GM18870 (cell line): Measurements from ENCODE around the gene MUC5AC.
"Not testable (repeated sequence)": the region's sequence is repeated elsewhere in the genome, so short reads cannot be mapped to it uniquely, and the experiment has no call there.

Experiments used
- ATAC-seq: cut with Tn5 transposase; IDR thresholded peaks from one replicate; pipeline ENCODE4 v1.9.1; 2021; ENCODE audit warnings: moderate library complexity; ENCODE audit not compliant: unreplicated experiment

Gene MUC5AC

DNA sequence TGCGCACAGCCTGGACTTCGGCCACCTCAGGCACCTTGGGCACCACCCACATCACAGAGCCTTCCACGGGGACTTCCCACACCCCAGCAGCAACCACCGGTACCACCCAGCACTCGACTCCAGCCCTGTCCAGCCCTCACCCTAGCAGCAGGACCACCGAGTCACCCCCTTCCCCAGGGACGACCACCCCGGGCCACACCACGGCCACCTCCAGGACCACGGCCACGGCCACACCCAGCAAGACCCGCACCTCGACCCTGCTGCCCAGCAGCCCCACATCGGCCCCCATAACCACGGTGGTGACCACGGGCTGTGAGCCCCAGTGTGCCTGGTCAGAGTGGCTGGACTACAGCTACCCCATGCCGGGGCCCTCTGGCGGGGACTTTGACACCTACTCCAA is 91.2 kb downstream of the MUC5AC start:
- not testable (repeated sequence) for ATAC-seq

DNA sequence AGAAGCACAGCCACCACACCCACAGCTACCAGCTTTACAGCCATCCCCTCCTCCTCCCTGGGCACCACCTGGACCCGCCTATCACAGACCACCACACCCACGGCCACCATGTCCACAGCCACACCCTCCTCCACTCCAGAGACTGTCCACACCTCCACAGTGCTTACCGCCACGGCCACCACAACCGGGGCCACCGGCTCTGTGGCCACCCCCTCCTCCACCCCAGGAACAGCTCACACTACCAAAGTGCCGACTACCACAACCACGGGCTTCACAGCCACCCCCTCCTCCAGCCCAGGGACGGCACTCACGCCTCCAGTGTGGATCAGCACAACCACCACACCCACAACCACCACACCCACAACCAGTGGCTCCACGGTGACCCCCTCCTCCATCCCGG is 92.7 kb downstream of the MUC5AC start:
- not testable (repeated sequence) for ATAC-seq
